HepG2 (cell line): ENCODE measurements around the gene CALY. TPM values are rescaled to one million over a fixed set of nuclear protein-coding genes. Genes with fewer than 3 reads are reported as not detected.

Source experiments
- AGO1 ChIP-seq: fragments of 200-400 bp; formaldehyde crosslinking; IDR thresholded peaks from 2 replicates; pipeline ENCODE4 v1.6.1; 2017; ENCODE audit warnings: mild to moderate bottlenecking, low read depth, low read length, moderate library complexity; ENCODE audit not compliant: poor library complexity, severe bottlenecking
- CEBPG ChIP-seq: IDR thresholded peaks from 2 replicates; pipeline ENCODE4 v1.6.1; 2016
- DNMT1 ChIP-seq: sonication (generic); formaldehyde crosslinking; IDR thresholded peaks from 2 replicates; pipeline ENCODE4 v1.5.1; 2020; ENCODE audit warnings: mild to moderate bottlenecking, missing genetic modification reagents
- HES4 ChIP-seq: sonication (generic); formaldehyde crosslinking; IDR thresholded peaks from 2 replicates; pipeline ENCODE4 v1.9.0; 2021; ENCODE audit warnings: mild to moderate bottlenecking, missing genetic modification reagents, borderline replicate concordance
- HINFP ChIP-seq: sonication (generic); formaldehyde crosslinking; IDR thresholded peaks from 2 replicates; pipeline ENCODE4 v1.4.0; 2020; ENCODE audit warnings: low read depth, mild to moderate bottlenecking, missing genetic modification reagents
- HOXA3 ChIP-seq: sonication (generic); formaldehyde crosslinking; IDR thresholded peaks from 2 replicates; pipeline ENCODE4 v1.5.0; 2020; ENCODE audit warnings: missing genetic modification reagents
- KDM5B ChIP-seq: sonication (generic); formaldehyde crosslinking; IDR thresholded peaks from 2 replicates; pipeline ENCODE4 v1.4.0; 2020; ENCODE audit warnings: missing genetic modification reagents, mild to moderate bottlenecking, borderline replicate concordance
- MYC ChIP-seq: sonication (generic); formaldehyde crosslinking; IDR thresholded peaks from 2 replicates; pipeline ENCODE4 v1.9.0; 2021; ENCODE audit warnings: missing genetic modification reagents, borderline replicate concordance
- XRCC5 ChIP-seq: fragments of 200-400 bp; formaldehyde crosslinking; optimal IDR thresholded peaks from 2 replicates; pipeline ENCODE3; 2017; ENCODE audit warnings: mild to moderate bottlenecking, low read length
- ZFAT ChIP-seq: sonication (generic); formaldehyde crosslinking; conservative IDR thresholded peaks from 2 replicates; pipeline ENCODE4 v1.8.1; 2023; ENCODE audit warnings: missing genetic modification reagents, inconsistent platforms
- ZNF160 ChIP-seq: sonication (generic); formaldehyde crosslinking; IDR thresholded peaks from 2 replicates; pipeline ENCODE4 v1.8.0; 2022; ENCODE audit warnings: mild to moderate bottlenecking, inconsistent platforms, missing genetic modification reagents
- ZNF207 ChIP-seq: fragments of 450-650 bp; IDR thresholded peaks from 2 replicates; pipeline ENCODE4 v1.6.1; 2016; ENCODE audit warnings: antibody characterized with exemption, borderline replicate concordance
- ZNF501 ChIP-seq: sonication (generic); formaldehyde crosslinking; IDR thresholded peaks from 2 replicates; pipeline ENCODE4 v1.5.1; 2020; ENCODE audit warnings: mild to moderate bottlenecking, moderate library complexity, missing genetic modification reagents
- ZNF512B ChIP-seq: sonication (generic); formaldehyde crosslinking; IDR thresholded peaks from 2 replicates; pipeline ENCODE4 v1.5.1; 2020; ENCODE audit warnings: missing genetic modification reagents, mild to moderate bottlenecking, borderline replicate concordance
- ZXDC ChIP-seq: sonication (generic); formaldehyde crosslinking; IDR thresholded peaks from 2 replicates; pipeline ENCODE4 v1.5.0; 2020; ENCODE audit warnings: mild to moderate bottlenecking, missing genetic modification reagents
- polyA plus RNA-seq, 8 experiments: library from polyadenylated mRNA; depleted of rRNA in 3 of 8; stranded (reverse) in 7 of 8; unstranded in 1 of 8; fragments of >200 nt; fragmentation: Illumina TruSeq in 4 of 8; extraction: Trizol in 4 of 8; gene quantifications; 2 replicates each; pipeline versions ENCODE4 v1.2.1 to v1.2.3, GENCODE V29; 2011 to 2016; ENCODE audit warnings: low read depth in 4 of 8, missing spikeins in 1 of 8, mixed read lengths in 1 of 8; ENCODE audit not compliant: insufficient read depth in 1 of 8
- total RNA-seq, 5 experiments: library from RNA; depleted of rRNA; stranded (reverse); fragments of >200 nt; fragmentation: Illumina TruSeq; extraction: Trizol; gene quantifications; 2 replicates each; pipeline ENCODE4 v1.2.3, GENCODE V29; 2016; ENCODE audit warnings: low read depth in 1 of 5
- TF ChIP-seq, protein P1 (sequence below): IDR thresholded peaks from 2 replicates; pipeline ENCODE4 v1.6.1; 2016; ENCODE audit warnings: low read depth, borderline replicate concordance
- TF ChIP-seq, protein P2 (sequence below): sonication (generic); formaldehyde crosslinking; IDR thresholded peaks from 2 replicates; pipeline ENCODE4 v1.5.1; 2020; ENCODE audit warnings: mild to moderate bottlenecking, missing genetic modification reagents, moderate library complexity

The CALY gene
- total and polyA plus RNA-seq, 2 of the 13 experiments (the other 11 are each of a cell fraction or from before 2014, with no cell fraction given), result 0.08 TPM; not detected in 1

- TF ChIP-seq ZFAT (CRISPR knock-in tag), result no peak
- TF ChIP-seq XRCC5, result peak; percentile 89
- TF ChIP-seq ZXDC, result no peak
- peak; percentile 35 for TF ChIP-seq AGO1
- TF ChIP-seq DNMT1 (CRISPR knock-in tag), result no peak
- peak; percentile 45; the same call in 1 of the 2 replicates for TF ChIP-seq ZNF160 (CRISPR knock-in tag)
- no peak for TF ChIP-seq HINFP (CRISPR knock-in tag)
- TF ChIP-seq MYC (CRISPR knock-in tag), result peak; percentile 53; the same call in 1 of the 2 replicates
- TF ChIP-seq ZNF207, result no peak
- TF ChIP-seq, protein P1, sequence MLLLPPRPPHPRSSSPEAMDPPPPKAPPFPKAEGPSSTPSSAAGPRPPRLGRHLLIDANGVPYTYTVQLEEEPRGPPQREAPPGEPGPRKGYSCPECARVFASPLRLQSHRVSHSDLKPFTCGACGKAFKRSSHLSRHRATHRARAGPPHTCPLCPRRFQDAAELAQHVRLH, result 0 out of 2 replicates have a peak, but pooled peaks have one; percentile 31
- peak; percentile 45; the same call in 1 of the 2 replicates for TF ChIP-seq HOXA3
- TF ChIP-seq, protein P2, sequence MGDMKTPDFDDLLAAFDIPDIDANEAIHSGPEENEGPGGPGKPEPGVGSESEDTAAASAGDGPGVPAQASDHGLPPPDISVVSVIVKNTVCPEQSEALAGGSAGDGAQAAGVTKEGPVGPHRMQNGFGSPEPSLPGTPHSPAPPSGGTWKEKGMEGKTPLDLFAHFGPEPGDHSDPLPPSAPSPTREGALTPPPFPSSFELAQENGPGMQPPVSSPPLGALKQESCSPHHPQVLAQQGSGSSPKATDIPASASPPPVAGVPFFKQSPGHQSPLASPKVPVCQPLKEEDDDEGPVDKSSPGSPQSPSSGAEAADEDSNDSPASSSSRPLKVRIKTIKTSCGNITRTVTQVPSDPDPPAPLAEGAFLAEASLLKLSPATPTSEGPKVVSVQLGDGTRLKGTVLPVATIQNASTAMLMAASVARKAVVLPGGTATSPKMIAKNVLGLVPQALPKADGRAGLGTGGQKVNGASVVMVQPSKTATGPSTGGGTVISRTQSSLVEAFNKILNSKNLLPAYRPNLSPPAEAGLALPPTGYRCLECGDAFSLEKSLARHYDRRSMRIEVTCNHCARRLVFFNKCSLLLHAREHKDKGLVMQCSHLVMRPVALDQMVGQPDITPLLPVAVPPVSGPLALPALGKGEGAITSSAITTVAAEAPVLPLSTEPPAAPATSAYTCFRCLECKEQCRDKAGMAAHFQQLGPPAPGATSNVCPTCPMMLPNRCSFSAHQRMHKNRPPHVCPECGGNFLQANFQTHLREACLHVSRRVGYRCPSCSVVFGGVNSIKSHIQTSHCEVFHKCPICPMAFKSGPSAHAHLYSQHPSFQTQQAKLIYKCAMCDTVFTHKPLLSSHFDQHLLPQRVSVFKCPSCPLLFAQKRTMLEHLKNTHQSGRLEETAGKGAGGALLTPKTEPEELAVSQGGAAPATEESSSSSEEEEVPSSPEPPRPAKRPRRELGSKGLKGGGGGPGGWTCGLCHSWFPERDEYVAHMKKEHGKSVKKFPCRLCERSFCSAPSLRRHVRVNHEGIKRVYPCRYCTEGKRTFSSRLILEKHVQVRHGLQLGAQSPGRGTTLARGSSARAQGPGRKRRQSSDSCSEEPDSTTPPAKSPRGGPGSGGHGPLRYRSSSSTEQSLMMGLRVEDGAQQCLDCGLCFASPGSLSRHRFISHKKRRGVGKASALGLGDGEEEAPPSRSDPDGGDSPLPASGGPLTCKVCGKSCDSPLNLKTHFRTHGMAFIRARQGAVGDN (CRISPR knock-in tag), result peak; percentile 79
- TF ChIP-seq CEBPG (CRISPR knock-in tag), result no peak
- no peak for TF ChIP-seq HES4 (CRISPR knock-in tag)
- TF ChIP-seq ZNF512B (CRISPR knock-in tag), result no peak
- TF ChIP-seq ZNF501, result 0 out of 2 replicates have a peak, but pooled peaks have one; percentile 28
- peak; percentile 53; the same call in 1 of the 2 replicates for TF ChIP-seq KDM5B (CRISPR knock-in tag)
Measured at GRCh38 chr10:133318494-133319127, 18.1 kb downstream of the CALY start (continued).
